Measurements from ENCODE around the gene TCF12.

Gene TCF12

GRCh38 chr15:57224664-57225063, 306.2 kb downstream of the TCF12 start:
- DNase-seq: no peak

GRCh38 chr15:57227166-57227565, 308.7 kb downstream of the TCF12 start:
- no peak for DNase-seq

GRCh38 chr15:57227899-57228298, 309.5 kb downstream of the TCF12 start:
- DNase-seq: no peak

GRCh38 chr15:57228395-57228794, 310.0 kb downstream of the TCF12 start:
- DNase-seq: no peak

GRCh38 chr15:57229051-57229450, 310.6 kb downstream of the TCF12 start:
- DNase-seq: no peak

GRCh38 chr15:57231559-57231958, 313.1 kb downstream of the TCF12 start:
- no peak for DNase-seq

GRCh38 chr15:57234156-57234555, 315.7 kb downstream of the TCF12 start:
- no peak for DNase-seq

- no peak for DNase-seq
Observed at GRCh38 chr15:57235186-57235585, 316.7 kb downstream of the TCF12 start.

GRCh38 chr15:57235873-57236272, 317.4 kb downstream of the TCF12 start:
- DNase-seq: no peak

GRCh38 chr15:57236561-57237300, 318.3 kb downstream of the TCF12 start:
- DNase-seq: no peak

- no peak for DNase-seq
Observed at GRCh38 chr15:57237301-57237642, 318.8 kb downstream of the TCF12 start.

- DNase-seq: no peak
Observed at GRCh38 chr15:57237676-57238075, 319.2 kb downstream of the TCF12 start.

- DNase-seq: no peak
Observed at GRCh38 chr15:57245130-57245529, 326.7 kb downstream of the TCF12 start.

- DNase-seq: no peak
Observed at GRCh38 chr15:57245714-57246113, 327.3 kb downstream of the TCF12 start.

GRCh38 chr15:57248074-57248473, 329.6 kb downstream of the TCF12 start:
- DNase-seq: no peak

GRCh38 chr15:57251308-57251707, 332.9 kb downstream of the TCF12 start:
- DNase-seq: no peak

- DNase-seq: no peak
Observed at GRCh38 chr15:57251941-57252340, 333.5 kb downstream of the TCF12 start.

- DNase-seq: no peak
Observed at GRCh38 chr15:57253082-57253481, 334.6 kb downstream of the TCF12 start.

GRCh38 chr15:57253500-57253899, 335.1 kb downstream of the TCF12 start:
- DNase-seq: no peak

- DNase-seq: no peak
Observed at GRCh38 chr15:57255751-57256341, 337.4 kb downstream of the TCF12 start.

GRCh38 chr15:57256939-57257338, 338.5 kb downstream of the TCF12 start:
- no peak for DNase-seq

GRCh38 chr15:57259568-57260040, 341.2 kb downstream of the TCF12 start:
- peak; percentile 99 to 100 for DNase-seq

- DNase-seq: peak; percentile 13 to 40
Observed at GRCh38 chr15:57263520-57263919, 345.1 kb downstream of the TCF12 start.

- peak in 1 of 2 experiments; percentile 59 for DNase-seq
Observed at GRCh38 chr15:57272771-57273357, 354.4 kb downstream of the TCF12 start.

Data from NCI-H526 (cell line).